HG02610 (cell line): ENCODE results near the gene IMMP2L.

Experiments used
- ATAC-seq: cut with Tn5 transposase; IDR thresholded peaks from one replicate; pipeline ENCODE4 v1.9.1; 2021; ENCODE audit warnings: mild to moderate bottlenecking, moderate library complexity; ENCODE audit not compliant: unreplicated experiment

The IMMP2L gene

DNA sequence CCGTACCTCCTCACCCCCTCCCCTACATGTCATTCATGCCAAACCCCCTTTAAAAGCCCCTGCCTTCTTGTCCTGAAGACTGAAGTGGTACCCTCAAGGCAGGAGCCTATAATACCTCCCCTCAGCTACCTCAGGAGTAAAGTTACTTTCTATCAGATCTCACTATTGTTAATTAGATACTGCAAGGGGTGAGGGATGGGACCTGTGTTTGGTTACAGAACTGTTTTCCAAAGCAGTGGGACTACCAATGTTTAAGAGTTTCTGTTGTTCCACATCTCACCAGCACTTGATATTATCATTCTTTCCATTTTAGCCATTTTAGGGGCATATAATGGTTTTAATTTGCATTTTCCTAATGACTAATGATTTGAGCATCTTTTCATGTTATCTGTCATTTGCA, 668.2 kb downstream of the IMMP2L start:
- no peak for ATAC-seq

DNA sequence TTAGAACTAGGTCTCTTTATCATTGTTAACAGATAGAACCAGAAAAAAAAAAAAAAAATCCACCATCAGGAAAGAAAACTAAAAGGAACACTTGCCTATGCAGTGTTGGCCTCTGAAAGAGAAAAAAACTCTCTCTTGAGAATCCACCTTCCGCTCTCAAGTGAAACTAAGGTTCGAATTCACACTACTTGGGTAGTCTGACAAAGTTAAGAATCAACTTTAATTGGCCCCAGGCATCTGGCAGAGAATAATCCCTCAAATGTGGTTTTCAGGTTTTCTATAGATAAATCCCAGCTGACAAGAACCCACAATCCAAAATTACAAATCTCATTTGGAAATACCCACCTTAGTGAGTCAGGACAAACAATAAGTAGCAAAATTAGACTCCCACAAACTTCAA, 671.1 kb downstream of the IMMP2L start:
- no peak for ATAC-seq

DNA sequence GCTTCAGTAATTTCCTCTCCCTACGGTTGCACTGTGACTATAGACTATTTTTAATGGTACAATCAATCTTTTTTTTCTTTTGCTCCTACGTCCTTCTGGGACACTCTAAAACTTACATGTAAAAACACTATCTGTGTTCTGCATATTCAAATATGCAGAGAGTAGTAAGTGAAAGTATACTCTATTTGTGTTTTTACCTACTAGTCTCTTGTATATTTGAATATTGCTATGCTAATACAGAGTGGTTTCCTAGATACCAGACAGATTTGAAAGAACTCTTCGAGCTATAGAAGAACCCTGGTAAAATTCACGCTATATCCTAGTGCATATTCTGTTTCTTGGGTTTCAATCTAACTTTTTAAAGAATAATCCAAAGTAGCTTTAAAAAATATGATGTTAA, 672.2 kb downstream of the IMMP2L start:
- no peak for ATAC-seq

DNA sequence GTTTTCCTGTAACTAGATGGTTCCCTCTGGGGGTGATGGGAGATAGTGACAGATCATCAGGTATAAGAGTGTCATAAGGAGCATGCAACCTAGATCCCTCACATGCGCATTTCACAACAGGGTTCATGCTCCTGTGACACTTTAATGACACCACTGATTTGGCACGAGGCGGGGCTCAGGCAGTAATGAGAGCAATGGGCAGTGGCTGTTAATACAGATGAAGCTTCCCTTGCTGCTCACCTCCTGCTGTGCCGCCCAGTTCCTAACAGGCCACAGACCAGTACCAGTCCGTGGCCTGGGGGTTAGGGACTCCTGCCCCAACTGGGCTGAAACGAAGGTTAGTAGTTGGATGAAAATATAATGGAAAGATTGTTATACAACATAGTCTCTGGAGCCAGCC, 673.0 kb downstream of the IMMP2L start:
- no peak for ATAC-seq

DNA sequence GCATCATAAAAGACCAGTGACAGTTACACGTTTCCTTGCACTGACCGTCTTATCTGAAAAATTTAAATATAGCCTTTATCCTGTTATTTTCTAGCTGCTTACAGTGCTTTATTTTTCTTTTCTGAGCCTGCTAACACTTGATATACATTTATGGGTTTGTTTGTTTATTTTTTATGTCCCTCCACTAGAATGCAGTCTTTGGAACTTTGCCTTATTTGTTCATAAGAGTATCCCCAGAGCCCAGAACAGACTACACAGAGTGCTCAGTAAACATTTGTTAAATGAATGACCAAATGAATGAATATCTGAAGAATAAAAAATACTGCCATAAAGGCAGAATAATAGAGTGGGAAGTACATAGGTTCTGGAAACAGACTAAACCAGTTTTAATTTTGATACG, 673.7 kb downstream of the IMMP2L start:
- ATAC-seq, result no peak

DNA sequence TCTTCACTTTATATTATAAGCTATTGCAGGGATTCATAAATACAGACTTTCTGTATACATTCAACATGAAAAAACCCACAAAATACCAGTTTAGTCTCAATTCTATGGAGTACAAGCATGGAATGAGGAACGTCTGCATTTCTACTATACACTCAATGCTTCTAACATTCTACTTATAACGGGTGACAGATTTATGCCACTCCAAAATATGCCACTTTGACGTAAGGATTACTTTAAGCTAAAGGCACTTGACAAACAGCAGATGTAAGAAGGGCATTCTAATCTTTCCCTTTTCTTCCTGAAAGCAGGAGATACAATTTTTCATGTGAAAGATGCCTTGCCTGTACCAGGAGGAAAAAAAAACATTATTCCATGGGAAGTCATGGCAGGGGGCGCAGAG, 676.8 kb downstream of the IMMP2L start:
- no peak for ATAC-seq

DNA sequence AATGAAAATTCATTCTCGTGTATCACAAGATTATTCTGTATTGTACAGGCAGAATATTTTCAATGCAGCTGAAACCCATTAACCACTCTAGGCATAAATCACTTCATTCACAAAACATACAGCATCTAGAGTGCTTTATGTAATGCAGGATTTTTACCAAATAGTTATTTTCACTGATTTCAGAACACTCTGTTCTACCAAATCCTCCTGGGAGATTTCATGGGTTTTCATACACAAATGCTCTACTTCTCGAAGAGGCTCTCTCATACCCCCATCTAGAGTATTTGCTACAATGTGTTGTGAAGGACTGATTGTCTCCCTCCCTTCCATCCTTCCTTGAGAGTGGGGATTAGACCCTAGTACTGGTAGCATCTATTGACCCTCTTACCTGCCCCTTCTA, 680.6 kb downstream of the IMMP2L start:
- no peak for ATAC-seq

DNA sequence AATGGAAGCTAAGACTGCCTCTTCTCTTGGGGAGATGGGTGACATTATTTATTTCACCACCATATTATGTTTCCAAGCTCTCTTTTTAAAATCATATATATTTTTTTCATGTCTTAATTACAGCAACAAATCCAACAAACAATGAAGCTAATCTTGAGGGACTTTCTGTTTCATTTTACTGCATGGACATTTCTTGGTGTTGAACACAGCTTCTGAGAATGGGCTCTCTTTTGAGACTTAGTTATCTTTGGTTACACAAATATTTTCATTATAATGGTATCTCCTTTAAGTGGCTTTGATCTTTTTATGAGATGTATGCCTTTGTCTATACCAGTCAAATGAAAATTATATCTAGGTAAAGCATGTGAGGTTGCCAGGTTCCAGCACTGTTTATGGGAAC, 681.3 kb downstream of the IMMP2L start:
- ATAC-seq, result no peak

DNA sequence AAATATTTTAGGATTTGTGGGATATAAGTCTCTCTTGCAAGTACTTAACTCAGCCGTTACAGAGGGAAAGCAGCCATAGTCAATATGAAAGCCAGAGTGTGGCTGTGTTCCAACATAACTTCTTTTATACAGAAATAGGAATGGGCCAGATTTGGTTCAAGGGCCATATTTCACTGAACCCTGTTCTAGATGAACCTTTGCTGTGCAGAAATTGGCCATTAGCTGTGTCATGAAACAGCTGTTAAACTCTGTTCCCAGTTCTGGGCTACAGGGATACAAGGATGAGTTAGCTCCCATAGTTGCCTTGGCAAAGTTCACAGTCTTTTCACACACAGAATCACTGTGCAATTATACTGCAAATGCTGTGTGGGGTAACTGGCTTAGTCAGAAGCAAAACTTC, 685.3 kb downstream of the IMMP2L start:
- no peak for ATAC-seq

DNA sequence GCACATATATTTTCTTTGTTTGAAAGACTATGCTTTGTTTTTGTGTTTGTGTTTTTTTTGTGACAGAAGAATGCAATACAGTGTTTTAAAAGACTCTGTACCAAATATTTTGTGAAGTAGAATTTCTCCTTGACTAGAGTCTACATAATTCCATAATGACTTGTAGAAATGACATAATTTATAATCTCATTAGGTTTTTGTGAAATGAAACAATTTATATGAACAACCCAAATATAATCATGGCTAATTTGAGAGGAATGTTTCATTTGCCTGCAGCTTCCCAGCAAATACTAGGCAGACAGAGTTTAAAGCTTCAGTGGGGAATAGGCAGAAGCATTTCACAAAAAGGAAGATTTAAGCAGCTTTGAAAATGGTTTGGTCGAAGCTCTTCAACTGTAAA, 686.9 kb downstream of the IMMP2L start:
- no peak for ATAC-seq

DNA sequence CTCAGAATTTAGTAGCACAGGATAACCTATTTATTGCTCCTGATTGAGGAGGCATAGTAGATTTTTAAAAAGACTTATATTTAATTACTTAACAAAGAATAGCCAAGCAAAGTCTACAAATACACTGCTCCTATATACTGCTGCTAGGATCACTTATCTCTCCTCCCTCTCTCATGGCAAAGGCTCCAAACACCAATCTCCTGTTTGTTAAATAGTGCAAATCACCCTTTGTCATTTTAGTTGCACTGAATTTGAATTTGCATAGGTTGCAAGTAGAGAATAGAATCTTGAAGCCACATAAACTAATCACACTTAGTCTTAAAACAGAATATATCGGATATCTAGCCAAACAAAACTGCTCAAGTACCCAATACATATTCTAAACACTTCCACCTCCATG, 690.4 kb downstream of the IMMP2L start:
- ATAC-seq, result no peak

DNA sequence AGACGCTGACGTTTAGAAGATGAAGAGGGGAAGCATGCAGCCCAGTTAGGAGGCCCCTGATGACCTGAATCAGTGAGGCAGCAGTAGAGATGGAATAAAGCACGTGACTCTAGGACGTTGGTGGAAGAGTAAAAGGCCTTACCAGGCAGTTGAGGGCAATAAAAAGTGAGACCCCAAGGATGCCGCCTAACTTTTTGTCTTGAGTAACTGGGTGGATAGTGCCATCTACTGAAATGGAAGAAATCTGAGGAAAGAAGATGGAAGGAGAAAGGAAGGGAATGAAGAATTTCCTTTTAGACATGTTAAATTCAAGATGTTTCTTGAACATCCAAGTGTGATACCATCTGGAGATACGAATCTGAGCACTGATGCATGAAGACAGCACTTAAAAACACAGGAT, 691.4 kb downstream of the IMMP2L start:
- ATAC-seq, result no peak

DNA sequence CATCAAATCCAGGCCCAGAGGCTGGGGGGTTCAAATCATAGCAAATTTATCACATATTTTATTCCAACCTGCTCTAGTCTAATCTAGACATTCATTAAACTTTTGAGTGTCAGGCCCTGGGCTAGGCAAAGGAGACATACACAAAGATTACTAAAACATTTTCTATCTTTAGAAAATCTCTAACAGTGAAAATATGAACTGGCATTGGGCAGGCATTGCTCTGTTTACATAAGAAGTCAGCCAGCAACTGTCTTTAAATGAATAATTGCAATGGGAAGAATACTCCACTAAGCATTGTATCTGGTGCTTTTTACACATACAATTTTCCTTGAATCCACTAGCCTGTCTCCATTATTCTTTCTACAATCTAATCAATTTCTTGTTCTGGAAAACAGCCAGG, 693.8 kb downstream of the IMMP2L start:
- ATAC-seq, result no peak

DNA sequence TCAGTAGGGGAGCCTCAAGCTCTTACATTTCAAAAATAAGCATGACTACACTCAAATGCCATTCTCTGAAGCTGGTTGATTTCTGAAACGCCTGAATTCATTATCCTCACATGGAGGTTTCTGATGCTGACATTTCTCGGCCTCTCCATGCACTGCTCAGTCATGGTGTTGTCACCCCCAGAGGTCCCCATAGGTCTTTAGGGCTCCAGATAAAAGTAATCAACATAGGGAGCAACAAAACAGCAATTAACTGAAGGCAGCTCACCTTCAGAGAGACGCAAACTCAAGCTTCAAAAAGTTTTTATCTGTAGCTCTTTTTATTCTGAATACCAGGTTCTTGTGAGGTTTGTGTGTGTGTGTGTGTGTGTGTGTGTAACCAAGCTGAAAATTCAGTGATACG, 694.5 kb downstream of the IMMP2L start:
- ATAC-seq, result no peak

DNA sequence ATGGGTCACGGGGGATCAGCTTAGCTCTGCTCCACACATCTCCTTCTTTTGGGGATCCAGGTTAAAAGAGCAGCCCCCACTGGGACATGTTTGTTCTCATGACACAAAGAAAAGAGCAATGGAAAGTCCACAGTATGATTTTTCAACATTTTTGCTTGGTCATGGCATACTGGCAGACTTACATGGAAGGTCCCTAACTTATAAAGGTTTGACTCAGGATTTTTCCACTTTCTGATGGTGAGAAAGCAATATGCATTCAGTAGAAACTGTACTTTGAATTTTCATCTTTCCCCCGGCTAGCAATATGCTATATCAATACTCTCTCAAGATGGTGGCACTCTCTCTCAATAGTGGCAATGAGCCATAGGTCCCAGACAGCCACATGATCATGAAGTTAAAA, 699.0 kb downstream of the IMMP2L start:
- ATAC-seq, result no peak

DNA sequence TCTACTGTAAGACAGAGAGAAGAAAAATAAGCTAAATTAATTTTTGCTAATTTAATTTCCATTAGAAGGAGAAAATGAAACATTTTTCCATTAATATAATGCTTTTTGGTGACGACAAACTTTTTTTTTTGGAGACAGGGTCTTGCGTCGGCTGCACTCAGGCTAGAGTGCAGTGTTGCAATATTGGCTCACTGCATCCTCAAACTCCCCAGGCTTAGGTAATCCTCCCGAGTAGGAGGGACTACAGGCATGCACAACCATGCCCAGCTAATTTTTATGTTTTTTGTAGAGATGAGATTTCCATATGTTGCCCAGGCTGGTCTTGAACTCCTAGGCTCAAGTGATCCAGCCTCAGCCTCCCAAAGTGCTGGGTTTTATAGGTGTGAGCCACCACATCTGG, 701.1 kb downstream of the IMMP2L start:
- ATAC-seq, result no peak

DNA sequence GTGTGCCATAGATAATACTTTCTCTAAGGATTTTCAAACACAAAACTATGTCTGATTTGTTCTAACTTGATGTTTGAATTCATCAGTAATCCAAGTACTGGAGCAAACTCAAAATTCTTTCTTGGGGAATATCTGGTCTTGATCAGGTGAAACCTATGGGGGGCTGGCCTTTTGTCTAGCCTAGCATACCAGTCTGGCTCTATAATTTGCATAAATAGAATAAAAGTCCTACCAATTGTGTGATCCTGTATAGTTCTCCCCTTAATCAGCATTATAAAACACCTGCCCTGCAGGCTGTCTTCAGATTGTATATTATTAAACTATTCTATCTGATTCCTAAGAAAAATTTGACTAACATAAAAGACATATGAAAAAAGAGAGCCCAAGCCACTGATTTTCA, 705.2 kb downstream of the IMMP2L start:
- no peak for ATAC-seq

DNA sequence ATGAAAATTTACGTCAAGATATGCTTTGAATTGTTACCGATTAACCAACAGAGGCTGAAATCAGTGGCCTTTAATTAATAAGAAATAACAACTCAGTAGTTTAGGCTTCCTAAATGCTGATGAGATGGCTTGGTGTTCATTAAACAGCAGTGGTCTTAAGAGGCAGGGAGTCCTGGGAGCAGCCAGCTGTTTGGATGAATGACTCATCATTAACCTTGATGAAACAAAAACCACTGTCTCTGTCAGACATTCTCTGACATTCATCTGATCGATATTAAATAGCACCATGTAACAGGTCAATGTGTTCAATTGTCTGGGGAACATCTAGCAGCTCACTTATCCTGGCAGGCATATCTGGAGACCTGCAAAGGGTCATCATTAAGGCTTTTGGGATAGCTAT, 705.6 kb downstream of the IMMP2L start:
- ATAC-seq, result no peak

DNA sequence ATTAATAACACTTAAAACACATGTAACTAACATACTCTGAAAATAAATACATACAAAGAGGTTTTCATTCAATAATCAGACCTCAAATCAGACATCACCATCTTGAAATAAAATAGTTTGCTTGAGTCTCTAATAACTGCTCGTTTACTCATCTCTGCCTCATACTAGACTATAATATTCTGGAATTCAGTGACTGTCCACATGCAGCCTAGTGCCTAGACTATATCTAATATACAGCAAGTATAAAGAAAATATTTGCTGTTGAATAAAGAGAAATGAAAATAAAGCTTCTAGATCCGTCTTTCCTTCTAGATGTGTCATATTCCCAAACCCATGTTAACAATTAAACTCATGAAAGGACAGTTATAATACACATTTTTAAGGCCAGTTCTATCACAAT, 707.6 kb downstream of the IMMP2L start:
- no peak for ATAC-seq

DNA sequence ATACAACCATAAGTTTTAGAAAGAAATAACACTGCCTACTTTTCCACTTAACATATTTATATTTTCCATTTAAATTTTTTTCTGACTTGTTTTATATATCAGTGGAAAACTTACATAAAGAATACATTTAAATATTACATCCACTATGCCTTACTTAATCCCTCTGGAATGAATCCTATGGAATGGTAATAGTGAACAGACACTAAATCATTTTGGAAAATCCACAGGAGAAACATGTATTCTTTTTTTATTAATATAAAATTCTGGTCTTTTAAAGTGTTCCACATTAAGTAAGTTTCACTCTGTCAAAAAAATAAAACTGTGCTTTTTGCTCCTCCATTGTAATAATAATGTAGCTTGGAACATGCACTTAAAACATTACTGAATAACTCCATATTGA, 708.1 kb downstream of the IMMP2L start:
- ATAC-seq, result no peak

DNA sequence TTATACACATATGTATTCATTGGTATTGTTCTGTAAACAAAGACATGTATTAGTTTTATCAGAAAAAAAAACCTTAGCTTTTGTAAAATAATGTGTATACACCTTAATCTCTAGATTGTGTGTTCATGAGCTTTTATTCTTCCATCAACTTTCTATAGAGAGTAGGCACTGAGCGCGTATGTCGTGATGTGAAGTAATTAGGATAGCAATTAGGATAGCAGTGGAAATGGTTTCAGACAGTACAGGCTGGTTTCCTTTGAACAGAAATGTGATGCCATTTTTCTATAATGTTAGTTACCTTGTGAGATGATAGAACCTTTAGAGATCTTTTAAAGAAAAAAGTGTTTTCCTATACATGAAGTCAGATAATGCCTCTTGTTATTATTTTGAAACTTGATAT, 709.0 kb downstream of the IMMP2L start:
- no peak for ATAC-seq

DNA sequence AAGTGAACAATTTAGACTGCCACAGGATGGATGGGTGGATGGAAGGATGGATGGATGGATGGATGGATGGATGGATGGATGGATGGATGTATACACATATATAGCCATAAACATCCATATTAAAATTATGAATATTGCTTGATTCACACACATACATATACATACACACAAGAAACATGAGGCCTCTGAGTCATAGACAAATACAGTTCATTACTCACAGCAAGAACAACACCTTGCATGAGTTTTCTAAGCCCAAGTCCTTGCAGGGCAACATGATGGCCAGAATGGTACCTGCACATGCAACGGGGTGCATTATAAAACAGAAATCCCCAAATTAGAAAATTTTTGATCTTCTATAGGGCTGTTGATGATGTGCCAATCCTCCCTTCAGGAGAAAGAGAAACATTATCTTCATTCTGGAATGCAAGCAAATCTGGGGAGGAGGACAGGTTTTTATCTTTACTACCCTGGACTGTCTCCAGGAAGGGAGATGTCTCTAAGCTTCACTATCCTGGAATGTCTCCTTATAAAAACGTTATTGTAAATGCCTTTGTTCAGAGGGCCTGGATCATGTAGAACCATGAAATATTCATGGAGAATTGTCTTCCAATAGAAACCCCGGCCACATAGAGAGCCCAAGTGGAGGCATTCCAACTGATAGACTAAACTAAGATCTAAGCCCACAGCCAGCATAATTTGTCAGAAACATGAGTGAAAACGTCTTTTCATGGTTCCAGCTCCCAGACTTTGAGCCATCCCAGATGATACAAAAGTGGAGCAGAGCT, 709.9 kb downstream of the IMMP2L start:
- ATAC-seq, result no peak

DNA sequence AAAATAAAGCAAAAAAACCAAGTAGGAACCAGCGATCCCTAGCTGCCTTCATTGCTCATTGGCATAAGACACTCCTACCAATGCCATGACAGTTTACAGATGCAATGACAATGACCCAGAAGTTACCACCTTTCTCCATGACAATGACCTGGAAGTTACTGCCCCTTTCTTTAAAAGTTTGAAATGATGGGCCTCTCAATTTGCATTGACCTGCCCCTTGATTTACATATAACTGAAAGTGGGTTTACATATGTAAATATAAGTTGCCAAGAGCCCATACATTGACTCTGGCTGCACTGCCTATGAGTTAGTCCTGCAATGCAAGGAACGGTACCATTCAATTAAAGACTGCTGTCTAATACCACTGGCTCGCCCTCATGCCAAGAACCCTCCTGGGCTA, 712.1 kb downstream of the IMMP2L start:
- ATAC-seq, result no peak
